GM12864 (cell line): ENCODE data around the gene TMEM95.

ENCODE experiments used
- DNase-seq: peaks from one replicate; pipeline ENCODE4 v3.0.0-alpha.2; 2011; ENCODE audit warnings: low read depth
- H3K4me3 ChIP-seq: 2 replicates; pipeline ENCODE4 v1.5.1; 2011; ENCODE audit warnings: mild to moderate bottlenecking, low read depth, low read length, control low read depth
- CTCF ChIP-seq: IDR thresholded peaks from 2 replicates; pipeline ENCODE4 v1.5.1; 2011; ENCODE audit warnings: low read depth, mild to moderate bottlenecking, moderate library complexity, low read length, control low read depth, inconsistent platforms; ENCODE audit errors: missing control alignments

The TMEM95 gene

DNA sequence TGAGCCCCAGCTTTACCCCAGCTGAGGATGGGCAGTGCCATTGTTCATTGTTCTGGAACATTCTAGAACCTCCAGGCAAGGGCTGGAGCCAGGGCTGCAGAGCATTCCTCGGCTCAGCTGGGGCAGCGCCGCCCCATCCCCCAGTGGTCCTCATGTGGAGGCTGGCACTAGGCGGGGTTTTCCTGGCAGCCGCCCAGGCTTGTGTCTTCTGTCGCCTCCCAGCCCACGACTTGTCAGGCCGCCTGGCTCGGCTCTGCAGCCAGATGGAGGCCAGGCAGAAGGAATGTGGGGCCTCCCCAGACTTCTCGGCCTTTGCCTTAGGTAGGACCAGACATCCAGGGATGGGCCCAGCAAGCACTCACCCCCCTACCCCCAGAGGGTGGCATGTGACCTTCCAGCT, at the start of gene TMEM95:
TMEM95 (plus strand) TSS at position 104 of the 400 bp plus-strand sequence; CDS start at position 153, 49 bp downstream.
- DNase-seq, result no peak
- no peak within 1 kb of the TSS for H3K4me3 ChIP-seq

DNA sequence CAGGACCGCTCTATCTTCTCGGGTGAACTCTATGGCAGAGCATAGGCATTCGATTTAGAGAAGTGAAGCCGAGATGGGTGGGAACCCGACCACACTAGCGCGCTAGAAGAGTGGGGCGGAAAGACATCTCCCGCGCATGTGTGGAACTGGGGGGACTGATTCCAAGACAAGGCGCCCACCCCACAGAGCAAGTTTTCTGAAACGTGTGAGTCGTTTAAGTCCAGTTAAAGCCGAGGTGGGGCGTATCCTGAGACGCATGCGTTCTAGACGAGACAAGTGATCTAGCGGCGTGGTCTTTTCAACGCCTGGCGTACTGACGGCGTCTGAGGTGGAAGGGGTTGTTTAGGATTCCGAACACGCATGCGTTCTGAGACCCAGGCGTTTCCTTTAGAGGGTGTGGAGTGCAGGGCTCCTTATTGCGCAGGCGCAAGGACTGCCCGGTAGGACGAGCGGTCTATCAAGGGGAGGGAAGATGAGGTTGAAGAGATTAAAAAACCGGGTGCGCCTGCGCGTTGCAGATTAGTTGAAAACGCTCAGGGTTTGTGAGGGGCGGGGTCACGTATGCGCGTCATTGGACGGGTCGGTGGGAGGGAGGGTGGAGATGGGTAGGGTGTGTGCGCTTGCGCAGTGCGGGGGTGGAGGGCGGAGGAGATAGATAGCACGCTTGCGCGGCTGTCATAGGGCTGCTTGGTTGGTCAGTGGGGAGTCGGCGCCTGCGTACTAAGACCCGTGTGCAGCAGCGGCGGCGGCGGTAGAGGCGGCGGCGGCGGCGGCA, 47.9 kb upstream of the TMEM95 start, which contains the start of gene EIF5A:
EIF5A (plus strand) TSS at position 718 of the 775 bp plus-strand sequence. CDS start 2,008 bp downstream, outside the sequence.
- peak within 1 kb of the TSS; percentile 65 for H3K4me3 ChIP-seq
- peak; percentile 99 for DNase-seq
- TF ChIP-seq CTCF, result no peak

More for the DNA sequence above, at the start of gene TMEM95:
- TF ChIP-seq CTCF, result no peak

- peak overlapping the region; percentile 65 for H3K4me3 ChIP-seq
- DNase-seq, result no peak
- no peak for TF ChIP-seq CTCF
Observed at GRCh38 chr17:7307686-7308624, 47.0 kb upstream of the TMEM95 start.

DNA sequence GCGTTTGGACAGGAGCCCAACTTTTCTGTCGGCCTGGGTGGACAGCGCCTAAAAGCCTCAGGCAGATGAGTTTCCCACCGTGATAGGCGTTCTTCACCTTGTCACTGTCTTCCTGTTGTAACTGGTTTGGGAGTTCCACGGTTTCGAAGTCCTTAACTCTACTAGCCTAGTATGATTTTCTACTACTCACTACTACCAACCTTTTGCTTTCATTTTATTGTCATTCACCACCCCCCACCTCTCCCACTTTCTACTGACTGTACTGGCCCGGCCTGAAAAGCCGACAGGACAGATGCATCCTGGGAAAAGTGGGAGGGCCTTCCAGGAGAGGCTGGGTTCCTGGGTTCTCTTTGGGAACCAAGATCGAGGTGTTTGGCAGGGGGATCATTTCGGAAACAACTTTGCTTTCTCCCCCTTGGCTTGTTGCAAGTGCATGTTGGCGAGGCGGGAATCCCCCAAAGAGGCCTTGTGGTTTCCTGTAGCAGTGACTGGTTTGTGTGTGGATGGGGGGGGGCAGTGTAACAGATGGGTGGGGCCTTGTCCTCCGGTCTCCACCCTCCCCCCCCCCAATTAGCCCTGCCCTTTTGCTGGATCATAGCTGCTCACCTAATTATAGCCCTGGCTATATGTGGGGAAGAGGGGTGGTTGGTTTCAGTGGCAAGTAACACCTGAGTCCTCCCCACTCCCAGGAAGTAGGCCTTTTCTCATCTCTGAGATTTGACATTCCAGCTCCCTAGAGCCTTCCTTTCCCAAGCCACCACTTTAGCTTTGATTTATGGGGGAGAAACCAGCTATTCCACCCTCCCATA, 46.1 kb upstream of the TMEM95 start:
- DNase-seq, result peak; percentile 81
- no peak for TF ChIP-seq CTCF
- peak overlapping the region; percentile 65 for H3K4me3 ChIP-seq

- no peak for DNase-seq
- no peak for TF ChIP-seq CTCF
- H3K4me3 ChIP-seq, result peak overlapping the region; percentile 65
Observed at GRCh38 chr17:7309628-7310027, 45.3 kb upstream of the TMEM95 start.

DNA sequence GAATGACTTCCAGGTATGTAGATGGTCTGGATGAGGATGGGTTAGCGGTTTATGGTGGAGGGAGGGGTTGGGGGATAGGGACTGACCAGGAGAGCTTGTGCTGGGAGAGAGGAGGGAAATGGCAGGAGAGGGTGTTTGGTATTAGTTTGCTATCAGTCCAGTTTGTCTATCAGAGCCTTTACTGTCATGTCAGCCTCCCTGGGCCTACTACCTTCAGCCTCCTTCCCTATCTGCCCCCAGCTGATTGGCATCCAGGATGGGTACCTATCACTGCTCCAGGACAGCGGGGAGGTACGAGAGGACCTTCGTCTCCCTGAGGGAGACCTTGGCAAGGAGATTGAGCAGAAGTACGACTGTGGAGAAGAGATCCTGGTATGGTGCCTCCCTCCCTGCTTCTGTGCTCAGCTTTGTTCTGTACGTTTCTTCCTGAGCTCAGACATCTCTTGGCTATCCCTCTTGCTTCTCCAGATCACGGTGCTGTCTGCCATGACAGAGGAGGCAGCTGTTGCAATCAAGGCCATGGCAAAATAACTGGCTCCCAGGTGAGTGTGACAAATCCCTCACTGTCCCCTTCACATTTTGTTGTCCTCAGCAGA, 43.7 kb upstream of the TMEM95 start:
- H3K4me3 ChIP-seq, result no peak overlapping the region
- TF ChIP-seq CTCF, result no peak
- no peak for DNase-seq
